CD4-positive, alpha-beta T cell (primary cell): Measurements from ENCODE around the gene SKAP1. TPM values are rescaled to one million over a fixed set of nuclear protein-coding genes. Genes with fewer than 3 reads are reported as not detected.

Source experiments
- ATAC-seq: fragments of 200-7000 bp; cut with Tn5 transposase; one replicate; pipeline ENCODE4 v1.10.0; 2022; ENCODE audit warnings: mild to moderate bottlenecking; ENCODE audit not compliant: poor library complexity
- CTCF ChIA-PET: fragments of 350-600 bp; sonication (Branson Sonifier 250); formaldehyde crosslinking; loops from one replicate; lab custom pipeline; 2021; ENCODE audit warnings: antibody characterized with exemption, inconsistent platforms; lab: Charles Lee
- POLR2A ChIA-PET: fragments of 350-600 bp; sonication (Branson Sonifier 250); formaldehyde crosslinking; loops from one replicate; lab custom pipeline; 2021; ENCODE audit warnings: antibody characterized with exemption, inconsistent platforms; lab: Charles Lee
- DNase-seq, 14 experiments: peaks; one replicate each; pipeline ENCODE4 v3.0.0-alpha.2; 2013 to 2020; ENCODE audit warnings: mixed read lengths in 2 of 14
- H3K27ac ChIP-seq, 2 donors: one replicate each; pipeline versions ENCODE4 v1.5.1 to v1.7.0; 2013; ENCODE audit warnings: low read length in 2 of 2, low read depth in 1 of 2, mild to moderate bottlenecking in 1 of 2
- H3K27me3 ChIP-seq, 2 experiments: 1 replicate in 1 of 2; 2 replicates in 1 of 2; pipeline versions ENCODE4 v1.6.1 to v1.7.0; 2013; ENCODE audit warnings: low read length in 2 of 2, control low read depth in 1 of 2, mild to moderate bottlenecking in 1 of 2, moderate library complexity in 1 of 2; ENCODE audit not compliant: insufficient read depth in 2 of 2, control insufficient read depth in 1 of 2
- H3K36me3 ChIP-seq: one replicate; pipeline ENCODE4 v1.6.1; 2013; ENCODE audit warnings: low read length, control low read depth; ENCODE audit not compliant: insufficient read depth
- H3K4me1 ChIP-seq: one replicate; pipeline ENCODE4 v1.6.1; 2013; ENCODE audit warnings: low read length, control low read depth; ENCODE audit not compliant: insufficient read depth
- H3K4me3 ChIP-seq: one replicate; pipeline ENCODE4 v1.5.1; 2013; ENCODE audit warnings: mild to moderate bottlenecking, low read length, moderate library complexity
- H3K9me3 ChIP-seq, 2 experiments: 1 replicate in 1 of 2; 2 replicates in 1 of 2; pipeline versions ENCODE4 v1.6.1 to v1.7.0; 2013; ENCODE audit warnings: low read length in 2 of 2, mild to moderate bottlenecking in 2 of 2, control low read depth in 1 of 2, moderate library complexity in 1 of 2; ENCODE audit not compliant: control insufficient read depth in 1 of 2, insufficient read depth in 1 of 2
- H3K27ac Mint-ChIP-seq: one replicate; pipeline ENCODE4 v1.8.0; 2020; ENCODE audit warnings: mixed read lengths
- H3K27me3 Mint-ChIP-seq: one replicate; pipeline ENCODE4 v1.8.0; 2021; ENCODE audit warnings: mixed read lengths
- H3K36me3 Mint-ChIP-seq: one replicate; pipeline ENCODE4 v1.8.0; 2021; ENCODE audit warnings: low read depth, mixed read lengths
- H3K4me1 Mint-ChIP-seq: one replicate; pipeline ENCODE4 v1.8.0; 2021; ENCODE audit warnings: low read depth, mixed read lengths
- H3K4me3 Mint-ChIP-seq: one replicate; pipeline ENCODE4 v1.8.0; 2020; ENCODE audit warnings: mild to moderate bottlenecking, mixed read lengths
- H3K9me3 Mint-ChIP-seq: one replicate; pipeline ENCODE4 v1.8.0; 2020; ENCODE audit warnings: mixed read lengths
- CTCF ChIP-seq: fragments of 200-600 bp; IDR thresholded peaks from one replicate; pipeline ENCODE4 v1.8.0; 2022; ENCODE audit warnings: antibody characterized with exemption, mild to moderate bottlenecking
- intact Hi-C, 2 experiments: fragments of 100-400 bp; cut with DNase I in 1 of 2; cut with micrococcal nuclease in 1 of 2; formaldehyde crosslinking; loops; one replicate each; pipeline versions ENCODE4 v1.15.1 to v1.9.0; 2023 to 2025; cut with DNase I, micrococcal nuclease
- total RNA-seq, 174 experiments: library from RNA in 2 of 174; stranded (reverse) in 2 of 174; gene quantifications; one replicate each; pipeline ENCODE4 v1.2.3 and lab custom pipeline; 2021 to 2026

SKAP1 gene
- total RNA-seq, 2 experiments from 2014 or later: 92.0 to 95.1 TPM

GRCh38 chr17:48111937-48112241, 318.1 kb downstream of the SKAP1 start:
- DNase-seq (no peak), ATAC-seq (no peak)
- Mint-ChIP-seq H3K36me3 (peaks cover 17% of the 10 kb centered on the region), H3K4me3 (no peak overlapping the region), H3K27me3 (no peaks in the 10 kb centered on the region), H3K9me3 (no peaks in the 10 kb centered on the region), H3K4me1 (peaks cover 52% of the 10 kb centered on the region), H3K27ac (peak overlapping the region; percentile 81)
- intact Hi-C loops: no loop called here
- POLR2A ChIA-PET: interaction anchor here (0.5 to 2.5 kb wide), 5 partner anchors 9 to 514 kb away, joined by 3 to 21 read pairs (median 3); partner anchors contain the start of genes CBX1, HOXB9 and NFE2L1
- H3K36me3 ChIP-seq: peaks cover 18% of the 10 kb centered on the region
- H3K4me1 ChIP-seq: peaks cover 48% of the 10 kb centered on the region
- peak overlapping the region; percentile 2 to 29 for H3K27ac ChIP-seq
- CTCF ChIA-PET: interaction anchor here (0.7 kb wide), 1 partner anchor 222 kb away, joined by 3 read pairs; no protein-coding TSS in a partner anchor
- H3K27me3 ChIP-seq: no peaks in the 10 kb centered on the region
- TF ChIP-seq CTCF: no peak
- H3K4me3 ChIP-seq: no peak overlapping the region
- H3K9me3 ChIP-seq: no peaks in the 10 kb centered on the region

DNA sequence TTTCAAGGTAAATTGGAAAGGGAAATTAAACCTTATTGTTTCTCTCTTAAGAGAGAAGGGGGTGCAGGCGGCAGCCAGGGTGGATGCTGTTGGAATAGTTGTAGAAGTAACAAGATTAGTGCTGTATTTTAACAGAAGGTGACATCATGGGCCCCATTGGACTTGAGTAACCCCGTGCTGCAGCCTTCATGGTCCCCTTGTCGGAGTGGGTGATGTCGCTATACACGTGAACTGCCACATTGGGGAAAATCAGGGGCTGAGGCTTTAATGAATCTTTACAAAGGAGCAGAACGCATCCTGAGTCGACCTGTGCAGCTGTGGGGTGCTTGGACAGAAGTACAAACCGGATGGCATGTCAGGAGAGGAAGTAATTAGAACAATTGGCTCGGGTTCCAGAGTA, 319.3 kb downstream of the SKAP1 start:
- Mint-ChIP-seq H3K4me1 (peaks cover 55% of the 10 kb centered on the region), H3K36me3 (peaks cover 17% of the 10 kb centered on the region), H3K4me3 (peak overlapping the region; percentile 27), H3K9me3 (no peaks in the 10 kb centered on the region), H3K27ac (peak overlapping the region; percentile 61), H3K27me3 (no peaks in the 10 kb centered on the region)
- CTCF ChIA-PET: no interaction called here
- POLR2A ChIA-PET: no interaction called here
- Histone ChIP-seq H3K9me3 (no peaks in the 10 kb centered on the region), H3K36me3 (peaks cover 9% of the 10 kb centered on the region), H3K4me3 (no peak overlapping the region), H3K27ac (no peak overlapping the region), H3K4me1 (peaks cover 52% of the 10 kb centered on the region), H3K27me3 (no peaks in the 10 kb centered on the region)
- no peak for TF ChIP-seq CTCF
- intact Hi-C loops: no loop called here
- no peak for DNase-seq
- no peak for ATAC-seq

GRCh38 chr17:48107137-48108055, 322.6 kb downstream of the SKAP1 start, which contains the start of gene SNX11:
Gene SNX11 (plus strand): TSS chr17:48107766. CDS start chr17:48112044, 4,278 bp downstream.
- no peak for TF ChIP-seq CTCF
- peak; percentile 86 to 97 (median 94) for DNase-seq
- Mint-ChIP-seq H3K36me3 (peaks cover 10% of the 10 kb centered on the region), H3K4me1 (peaks cover 63% of the 10 kb centered on the region), H3K27ac (peak within 1 kb of the TSS; percentile 88), H3K4me3 (peak within 1 kb of the TSS; percentile 97), H3K27me3 (no peaks in the 10 kb centered on the region), H3K9me3 (no peaks in the 10 kb centered on the region)
- Histone ChIP-seq H3K9me3 (no peaks in the 10 kb centered on the region), H3K27ac (peak within 1 kb of the TSS; percentile 84 to 93), H3K4me3 (peak within 1 kb of the TSS; percentile 92), H3K27me3 (no peaks in the 10 kb centered on the region), H3K36me3 (peaks cover under 1% of the 10 kb centered on the region), H3K4me1 (peaks cover 40% of the 10 kb centered on the region)
- ChIA-PET CTCF (interaction anchor here (0.8 to 2.7 kb wide), 6 partner anchors 10 to 136 kb away, joined by 3 to 9 read pairs (median 4); partner anchors contain the start of gene CDK5RAP3), POLR2A (interaction anchor here (0.6 to 2.3 kb wide), 16 partner anchors 8 to 785 kb away, joined by 3 to 14 read pairs (median 4); partner anchors contain the start of genes ATP5MC1, KPNB1, NFE2L1 and OSBPL7)
- intact Hi-C loops: loop anchor here (1.0 to 10.0 kb wide), 5 partner anchors 59 to 273 kb away; partner anchors contain the start of genes LRRC46 (in 1 of the 2), MRPL10 (in 1 of the 2), NFE2L1 (in 1 of the 2) and SP2 (in 1 of the 2)
- peak; percentile 93 for ATAC-seq
